Measurements from ENCODE around the gene TRIM7.

- TF ChIP-seq CTCF (IDR thresholded peaks at IDR 0.05) (no peak), ZFX (IDR thresholded peaks at IDR 0.05; ENCODE audit: borderline replicate concordance) (no peak)
These were observed 43.3 kb downstream of the TRIM7 start for GRCh38 chr5:181161534-181162175.
